Measurements from ENCODE around the gene WDR72. TPM values are rescaled to one million over a fixed set of nuclear protein-coding genes. Genes with fewer than 3 reads are reported as not detected.

WDR72 gene
- total RNA-seq, 2 experiments from 2014 or later: not detected

- no peaks in the 10 kb centered on the region for H3K27me3 Mint-ChIP-seq
- no peak for DNase-seq
- no peak overlapping the region for H3K4me3 Mint-ChIP-seq
- no peaks in the 10 kb centered on the region for H3K4me1 Mint-ChIP-seq
- H3K9me3 Mint-ChIP-seq: no peaks in the 10 kb centered on the region
- no peaks in the 10 kb centered on the region for H3K36me3 Mint-ChIP-seq
- H3K27ac Mint-ChIP-seq: no peak overlapping the region
Observed at GRCh38 chr15:53665930-53666329, 93.5 kb downstream of the WDR72 start.

GRCh38 chr15:53658827-53659555 is 100.5 kb downstream of the WDR72 start:
- Mint-ChIP-seq H3K27me3 (no peaks in the 10 kb centered on the region), H3K36me3 (no peaks in the 10 kb centered on the region), H3K4me3 (no peak overlapping the region), H3K9me3 (no peaks in the 10 kb centered on the region), H3K27ac (no peak overlapping the region), H3K4me1 (no peaks in the 10 kb centered on the region)
- no peak for DNase-seq

- no peak overlapping the region for H3K4me3 Mint-ChIP-seq
- no peaks in the 10 kb centered on the region for H3K9me3 Mint-ChIP-seq
- no peaks in the 10 kb centered on the region for H3K27me3 Mint-ChIP-seq
- H3K4me1 Mint-ChIP-seq: no peaks in the 10 kb centered on the region
- H3K27ac Mint-ChIP-seq: no peak overlapping the region
- H3K36me3 Mint-ChIP-seq: no peaks in the 10 kb centered on the region
- DNase-seq: no peak
Observed at GRCh38 chr15:53658255-53658654, 101.2 kb downstream of the WDR72 start.

- H3K36me3 Mint-ChIP-seq: no peaks in the 10 kb centered on the region
- DNase-seq: no peak
- no peaks in the 10 kb centered on the region for H3K9me3 Mint-ChIP-seq
- no peak overlapping the region for H3K27ac Mint-ChIP-seq
- peaks cover 13% of the 10 kb centered on the region for H3K27me3 Mint-ChIP-seq
- H3K4me1 Mint-ChIP-seq: no peaks in the 10 kb centered on the region
- H3K4me3 Mint-ChIP-seq: no peak overlapping the region
Observed at GRCh38 chr15:53648934-53649333, 110.5 kb downstream of the WDR72 start.

GRCh38 chr15:53644660-53645059 is 114.8 kb downstream of the WDR72 start:
- DNase-seq: no peak
- Mint-ChIP-seq H3K27ac (no peak overlapping the region), H3K9me3 (no peaks in the 10 kb centered on the region), H3K27me3 (peaks cover 10% of the 10 kb centered on the region), H3K36me3 (no peaks in the 10 kb centered on the region), H3K4me1 (no peaks in the 10 kb centered on the region), H3K4me3 (no peak overlapping the region)

GRCh38 chr15:53634517-53635106 is 124.9 kb downstream of the WDR72 start:
- DNase-seq: no peak
- H3K36me3 Mint-ChIP-seq: no peaks in the 10 kb centered on the region
- no peak overlapping the region for H3K4me3 Mint-ChIP-seq
- peaks cover 1% of the 10 kb centered on the region for H3K9me3 Mint-ChIP-seq
- H3K27ac Mint-ChIP-seq: no peak overlapping the region
- H3K27me3 Mint-ChIP-seq: peaks cover 3% of the 10 kb centered on the region
- no peaks in the 10 kb centered on the region for H3K4me1 Mint-ChIP-seq

GRCh38 chr15:53627279-53627678 is 132.2 kb downstream of the WDR72 start:
- Mint-ChIP-seq H3K4me3 (no peak overlapping the region), H3K9me3 (peaks cover 1% of the 10 kb centered on the region), H3K27me3 (no peaks in the 10 kb centered on the region), H3K36me3 (no peaks in the 10 kb centered on the region), H3K4me1 (no peaks in the 10 kb centered on the region), H3K27ac (no peak overlapping the region)
- DNase-seq: no peak

GRCh38 chr15:53625962-53626845 is 133.3 kb downstream of the WDR72 start:
- no peak for DNase-seq

GRCh38 chr15:53625260-53625659 is 134.2 kb downstream of the WDR72 start:
- no peak for DNase-seq
- no peak overlapping the region for H3K4me3 Mint-ChIP-seq
- H3K4me1 Mint-ChIP-seq: no peaks in the 10 kb centered on the region
- peaks cover 7% of the 10 kb centered on the region for H3K27me3 Mint-ChIP-seq
- no peaks in the 10 kb centered on the region for H3K36me3 Mint-ChIP-seq
- peaks cover 1% of the 10 kb centered on the region for H3K9me3 Mint-ChIP-seq
- H3K27ac Mint-ChIP-seq: no peak overlapping the region

More at GRCh38 chr15:53625962-53626845, 133.3 kb downstream of the WDR72 start:
- Mint-ChIP-seq H3K27me3 (peaks cover 7% of the 10 kb centered on the region), H3K36me3 (no peaks in the 10 kb centered on the region), H3K27ac (no peak overlapping the region), H3K4me3 (no peak overlapping the region), H3K4me1 (no peaks in the 10 kb centered on the region), H3K9me3 (peaks cover 2% of the 10 kb centered on the region)

- Mint-ChIP-seq H3K27ac (no peak overlapping the region), H3K4me3 (no peak overlapping the region), H3K9me3 (peaks cover 1% of the 10 kb centered on the region), H3K4me1 (no peaks in the 10 kb centered on the region), H3K27me3 (peaks cover 7% of the 10 kb centered on the region), H3K36me3 (no peaks in the 10 kb centered on the region)
- DNase-seq: no peak
Observed at GRCh38 chr15:53618461-53618860, 141.0 kb downstream of the WDR72 start.

GRCh38 chr15:53611145-53611920 is 148.1 kb downstream of the WDR72 start:
- no peak overlapping the region for H3K4me3 Mint-ChIP-seq
- H3K36me3 Mint-ChIP-seq: no peaks in the 10 kb centered on the region
- no peaks in the 10 kb centered on the region for H3K9me3 Mint-ChIP-seq
- H3K27ac Mint-ChIP-seq: no peak overlapping the region
- no peaks in the 10 kb centered on the region for H3K27me3 Mint-ChIP-seq
- no peaks in the 10 kb centered on the region for H3K4me1 Mint-ChIP-seq
- DNase-seq: no peak

GRCh38 chr15:53591041-53591440 is 168.4 kb downstream of the WDR72 start:
- Mint-ChIP-seq H3K27ac (no peak overlapping the region), H3K27me3 (peaks cover 4% of the 10 kb centered on the region)
- no peak for DNase-seq

GRCh38 chr15:53590380-53590779 is 169.1 kb downstream of the WDR72 start:
- H3K27me3 Mint-ChIP-seq: peaks cover 7% of the 10 kb centered on the region
- H3K27ac Mint-ChIP-seq: no peak overlapping the region
- H3K4me3 Mint-ChIP-seq: no peak overlapping the region
- no peaks in the 10 kb centered on the region for H3K4me1 Mint-ChIP-seq
- DNase-seq: no peak
- no peaks in the 10 kb centered on the region for H3K36me3 Mint-ChIP-seq
- H3K9me3 Mint-ChIP-seq: no peaks in the 10 kb centered on the region

More at GRCh38 chr15:53591041-53591440, 168.4 kb downstream of the WDR72 start:
- no peak overlapping the region for H3K4me3 Mint-ChIP-seq
- no peaks in the 10 kb centered on the region for H3K36me3 Mint-ChIP-seq
- no peaks in the 10 kb centered on the region for H3K4me1 Mint-ChIP-seq
- no peaks in the 10 kb centered on the region for H3K9me3 Mint-ChIP-seq

- Mint-ChIP-seq H3K36me3 (no peaks in the 10 kb centered on the region), H3K27me3 (peaks cover 7% of the 10 kb centered on the region), H3K4me1 (no peaks in the 10 kb centered on the region), H3K4me3 (no peak overlapping the region), H3K9me3 (no peaks in the 10 kb centered on the region), H3K27ac (no peak overlapping the region)
- no peak for DNase-seq
Observed at GRCh38 chr15:53589520-53590057, 169.9 kb downstream of the WDR72 start.
